GM12865 (cell line): ENCODE measurements around the gene TMEM119.

Source experiments
- DNase-seq: peaks from one replicate; pipeline ENCODE4 v3.0.0; 2010; ENCODE audit warnings: low read depth
- H3K4me3 ChIP-seq: 2 replicates; pipeline ENCODE4 v1.5.1; 2011; ENCODE audit warnings: mild to moderate bottlenecking, low read depth, low read length, control low read depth
- CTCF ChIP-seq: IDR thresholded peaks from 2 replicates; pipeline ENCODE4 v1.5.1; 2011; ENCODE audit warnings: low read length, control low read depth, low read depth, inconsistent platforms; ENCODE audit not compliant: insufficient read depth; ENCODE audit errors: missing control alignments

The TMEM119 gene

GRCh38 chr12:108572166-108572790 is 25.6 kb downstream of the TMEM119 start:
- TF ChIP-seq CTCF = no peak
- DNase-seq = peak; percentile 85
- peak overlapping the region; percentile 43 for H3K4me3 ChIP-seq

GRCh38 chr12:108571609-108572165 is 26.2 kb downstream of the TMEM119 start:
- DNase-seq = peak; percentile 53
- TF ChIP-seq CTCF = no peak
- H3K4me3 ChIP-seq = peak overlapping the region; percentile 43

- DNase-seq = peak; percentile 77
- H3K4me3 ChIP-seq = peak overlapping the region; percentile 43
- peak; percentile 32 for TF ChIP-seq CTCF
Measured at GRCh38 chr12:108570743-108571608, 26.9 kb downstream of the TMEM119 start.

GRCh38 chr12:108568338-108569154 is 29.3 kb downstream of the TMEM119 start:
- no peak for TF ChIP-seq CTCF
- DNase-seq = peak; percentile 98
- H3K4me3 ChIP-seq = peak overlapping the region; percentile 43

- no peak for TF ChIP-seq CTCF
Measured at GRCh38 chr12:108567406-108568337, 30.2 kb downstream of the TMEM119 start.

GRCh38 chr12:108566452-108566851 is 31.4 kb downstream of the TMEM119 start:
- no peak for DNase-seq
- peak overlapping the region; percentile 42 for H3K4me3 ChIP-seq
- no peak for TF ChIP-seq CTCF

More at GRCh38 chr12:108567406-108568337, 30.2 kb downstream of the TMEM119 start:
- peak; percentile 81 for DNase-seq
- peak overlapping the region; percentile 42 for H3K4me3 ChIP-seq
